Vagina (tissue), 2 donors: ENCODE results near the gene HOXD8. TPM values are rescaled to one million over a fixed set of nuclear protein-coding genes. Genes with fewer than 3 reads are reported as not detected.

Experiments used
- DNase-seq, 2 donors: peaks; one replicate each; pipeline ENCODE4 v3.0.0-alpha.2; 2017; ENCODE audit errors: extremely low spot score in 2 of 2
- H3K27ac ChIP-seq: fragments of 200-600 bp; sonication (generic); one replicate; pipeline ENCODE4 v1.5.1; 2019
- H3K27me3 ChIP-seq: fragments of 200-600 bp; sonication (generic); one replicate; pipeline ENCODE4 v1.5.1; 2019
- H3K36me3 ChIP-seq, 2 donors: fragments of 200-600 bp; sonication (generic); one replicate each; pipeline ENCODE4 v1.5.1; 2017 to 2019
- H3K4me1 ChIP-seq: fragments of 200-600 bp; sonication (generic); one replicate; pipeline ENCODE4 v1.5.1; 2019
- H3K4me3 ChIP-seq, 2 donors: fragments of 200-600 bp; sonication (generic); 1 replicate in 1 of 2; 2 replicates in 1 of 2; pipeline ENCODE4 v1.5.1; 2016 to 2019
- H3K9me3 ChIP-seq: fragments of 200-600 bp; sonication (generic); one replicate; pipeline ENCODE4 v1.5.1; 2019
- POLR2A ChIP-seq, 2 donors: fragments of 450-650 bp; IDR thresholded peaks; one replicate each; pipeline ENCODE4 v1.6.1; 2017; ENCODE audit warnings: antibody characterized with exemption in 2 of 2, mild to moderate bottlenecking in 2 of 2, moderate library complexity in 2 of 2
- POLR2AphosphoS5 ChIP-seq, 2 donors: sonication (generic); formaldehyde crosslinking; IDR thresholded peaks; one replicate each; pipeline ENCODE4 v1.9.0; 2017; ENCODE audit warnings: antibody characterized with exemption in 2 of 2, mild to moderate bottlenecking in 2 of 2, low read depth in 1 of 2; ENCODE audit not compliant: insufficient read depth in 1 of 2
- intact Hi-C: fragments of 100-400 bp; cut with DNase I; formaldehyde crosslinking; loops from one replicate; pipeline ENCODE4 v1.15.1; 2023
- total RNA-seq: library from RNA; depleted of rRNA; stranded (reverse); fragments of >200 nt; gene quantifications from one replicate; pipeline ENCODE4 v1.2.3, GENCODE V29; 2016
- TF ChIP-seq, protein P1 (sequence below), 3 experiments: fragments of 450-650 bp in 2 of 3; fragments of 200-600 bp in 1 of 3; sonication (generic) in 1 of 3; IDR thresholded peaks; one replicate each; pipeline ENCODE4 v1.5.1; 2017 to 2019; ENCODE audit warnings: antibody characterized with exemption in 3 of 3, mild to moderate bottlenecking in 2 of 3, moderate library complexity in 2 of 3

Gene HOXD8
- total RNA-seq, 1 donor from 2014 or later, result 10.3 TPM

DNA sequence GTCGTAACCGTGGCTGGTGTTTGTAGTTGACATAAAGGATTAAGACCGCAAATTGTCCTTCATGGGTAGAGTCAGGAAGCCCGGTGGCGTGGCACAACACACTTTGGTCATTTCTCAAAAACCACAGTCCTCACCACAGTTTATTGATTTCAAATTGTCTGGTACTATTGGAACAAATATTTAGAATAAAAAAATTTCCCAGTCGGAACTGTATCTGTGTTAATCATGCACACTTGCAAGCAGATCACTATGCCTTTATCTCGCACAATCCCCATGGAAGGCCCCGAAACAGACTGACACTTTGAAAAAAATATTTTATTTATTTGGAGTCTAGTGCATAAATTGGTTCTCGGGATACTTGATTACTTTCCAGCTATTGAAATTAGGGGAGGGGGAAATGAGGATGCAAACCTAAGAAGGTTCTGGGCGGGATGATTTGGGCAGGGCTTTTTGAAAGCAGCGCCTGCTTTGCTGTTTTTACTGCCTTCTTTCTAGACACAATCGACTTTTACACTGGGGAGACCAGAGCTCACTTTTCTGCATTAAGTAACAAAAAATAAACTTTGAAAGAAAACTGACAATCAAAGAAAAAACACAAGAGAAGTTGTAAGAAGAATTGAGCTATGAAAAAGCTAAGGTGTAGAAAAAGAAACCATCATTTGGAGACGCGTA, 43.5 kb downstream of the HOXD8 start:
- TF ChIP-seq POLR2AphosphoS5 (IDR thresholded peaks at IDR 0.05; ENCODE audit: insufficient read depth in 1 of 2, low read depth in 1 of 2) (no peak), POLR2A (IDR thresholded peaks at IDR 0.05) (no peak)
- TF ChIP-seq, protein P1, sequence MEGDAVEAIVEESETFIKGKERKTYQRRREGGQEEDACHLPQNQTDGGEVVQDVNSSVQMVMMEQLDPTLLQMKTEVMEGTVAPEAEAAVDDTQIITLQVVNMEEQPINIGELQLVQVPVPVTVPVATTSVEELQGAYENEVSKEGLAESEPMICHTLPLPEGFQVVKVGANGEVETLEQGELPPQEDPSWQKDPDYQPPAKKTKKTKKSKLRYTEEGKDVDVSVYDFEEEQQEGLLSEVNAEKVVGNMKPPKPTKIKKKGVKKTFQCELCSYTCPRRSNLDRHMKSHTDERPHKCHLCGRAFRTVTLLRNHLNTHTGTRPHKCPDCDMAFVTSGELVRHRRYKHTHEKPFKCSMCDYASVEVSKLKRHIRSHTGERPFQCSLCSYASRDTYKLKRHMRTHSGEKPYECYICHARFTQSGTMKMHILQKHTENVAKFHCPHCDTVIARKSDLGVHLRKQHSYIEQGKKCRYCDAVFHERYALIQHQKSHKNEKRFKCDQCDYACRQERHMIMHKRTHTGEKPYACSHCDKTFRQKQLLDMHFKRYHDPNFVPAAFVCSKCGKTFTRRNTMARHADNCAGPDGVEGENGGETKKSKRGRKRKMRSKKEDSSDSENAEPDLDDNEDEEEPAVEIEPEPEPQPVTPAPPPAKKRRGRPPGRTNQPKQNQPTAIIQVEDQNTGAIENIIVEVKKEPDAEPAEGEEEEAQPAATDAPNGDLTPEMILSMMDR (IDR thresholded peaks at IDR 0.05), result no peak
- intact Hi-C loops, result no loop called here
- no peak overlapping the region for H3K27ac ChIP-seq

GRCh38 chr2:176173567-176174381, 44.3 kb downstream of the HOXD8 start:
- intact Hi-C loops, result no loop called here
- Histone ChIP-seq H3K4me3 (no peak overlapping the region), H3K4me1 (peaks cover 13% of the 10 kb centered on the region), H3K9me3 (no peaks in the 10 kb centered on the region), H3K27ac (no peak overlapping the region), H3K27me3 (peaks cover 5% of the 10 kb centered on the region), H3K36me3 (no peaks in the 10 kb centered on the region)
- TF ChIP-seq POLR2A (IDR thresholded peaks at IDR 0.05) (no peak), POLR2AphosphoS5 (IDR thresholded peaks at IDR 0.05; ENCODE audit: insufficient read depth in 1 of 2, low read depth in 1 of 2) (no peak)
- TF ChIP-seq, protein P1 (IDR thresholded peaks at IDR 0.05), result no peak
- DNase-seq, result no peak

More for the DNA sequence above, 43.5 kb downstream of the HOXD8 start:
- H3K4me3 ChIP-seq, result no peak overlapping the region
- H3K36me3 ChIP-seq, result no peaks in the 10 kb centered on the region
- H3K27me3 ChIP-seq, result peaks cover 5% of the 10 kb centered on the region
- peaks cover 6% of the 10 kb centered on the region for H3K4me1 ChIP-seq
- DNase-seq, result no peak
- H3K9me3 ChIP-seq, result no peaks in the 10 kb centered on the region

GRCh38 chr2:176174382-176174823, 44.9 kb downstream of the HOXD8 start:
- DNase-seq, result no peak
- Histone ChIP-seq H3K4me1 (peaks cover 13% of the 10 kb centered on the region), H3K36me3 (no peaks in the 10 kb centered on the region), H3K9me3 (no peaks in the 10 kb centered on the region), H3K27ac (no peak overlapping the region), H3K4me3 (no peak overlapping the region), H3K27me3 (peaks cover 5% of the 10 kb centered on the region)
- intact Hi-C loops, result no loop called here
- TF ChIP-seq, protein P1 (IDR thresholded peaks at IDR 0.05), result no peak
- no peak for TF ChIP-seq POLR2A (IDR thresholded peaks at IDR 0.05)
- no peak for TF ChIP-seq POLR2AphosphoS5 (IDR thresholded peaks at IDR 0.05; ENCODE audit: insufficient read depth in 1 of 2, low read depth in 1 of 2)

- Histone ChIP-seq H3K9me3 (no peaks in the 10 kb centered on the region), H3K36me3 (no peaks in the 10 kb centered on the region), H3K27me3 (peaks cover 5% of the 10 kb centered on the region), H3K4me3 (no peak overlapping the region), H3K27ac (no peak overlapping the region), H3K4me1 (peaks cover 13% of the 10 kb centered on the region)
- intact Hi-C loops, result no loop called here
- no peak for TF ChIP-seq POLR2AphosphoS5 (IDR thresholded peaks at IDR 0.05; ENCODE audit: insufficient read depth in 1 of 2, low read depth in 1 of 2)
- no peak for TF ChIP-seq POLR2A (IDR thresholded peaks at IDR 0.05)
- TF ChIP-seq, protein P1 (IDR thresholded peaks at IDR 0.05), result no peak
- no peak for DNase-seq
These were observed 45.6 kb downstream of the HOXD8 start for GRCh38 chr2:176174824-176175708.
